Epithelial cell of proximal tubule (primary cell): Measurements from ENCODE around the gene TRAF7. TPM values are rescaled to one million over a fixed set of nuclear protein-coding genes. Genes with fewer than 3 reads are reported as not detected.

Experiments
- DNase-seq: peaks from one replicate; pipeline ENCODE4 v3.0.0-alpha.2; 2011; ENCODE audit warnings: low read depth
- H3K4me3 ChIP-seq: 2 replicates; pipeline ENCODE4 v1.5.1; 2011; ENCODE audit warnings: low read depth, mild to moderate bottlenecking, low read length
- total RNA-seq: library from RNA; depleted of rRNA; stranded (reverse); fragments of >200 nt; gene quantifications from 2 replicates; pipeline ENCODE4 v1.2.3, GENCODE V29; 2015
- TF ChIP-seq, protein P1 (sequence below): conservative IDR thresholded peaks from 2 replicates; pipeline ENCODE4 v1.5.1; 2012; ENCODE audit warnings: low read depth, mild to moderate bottlenecking, low read length

The TRAF7 gene
- total RNA-seq, 1 donor from 2014 or later, result 48.6 TPM

DNA sequence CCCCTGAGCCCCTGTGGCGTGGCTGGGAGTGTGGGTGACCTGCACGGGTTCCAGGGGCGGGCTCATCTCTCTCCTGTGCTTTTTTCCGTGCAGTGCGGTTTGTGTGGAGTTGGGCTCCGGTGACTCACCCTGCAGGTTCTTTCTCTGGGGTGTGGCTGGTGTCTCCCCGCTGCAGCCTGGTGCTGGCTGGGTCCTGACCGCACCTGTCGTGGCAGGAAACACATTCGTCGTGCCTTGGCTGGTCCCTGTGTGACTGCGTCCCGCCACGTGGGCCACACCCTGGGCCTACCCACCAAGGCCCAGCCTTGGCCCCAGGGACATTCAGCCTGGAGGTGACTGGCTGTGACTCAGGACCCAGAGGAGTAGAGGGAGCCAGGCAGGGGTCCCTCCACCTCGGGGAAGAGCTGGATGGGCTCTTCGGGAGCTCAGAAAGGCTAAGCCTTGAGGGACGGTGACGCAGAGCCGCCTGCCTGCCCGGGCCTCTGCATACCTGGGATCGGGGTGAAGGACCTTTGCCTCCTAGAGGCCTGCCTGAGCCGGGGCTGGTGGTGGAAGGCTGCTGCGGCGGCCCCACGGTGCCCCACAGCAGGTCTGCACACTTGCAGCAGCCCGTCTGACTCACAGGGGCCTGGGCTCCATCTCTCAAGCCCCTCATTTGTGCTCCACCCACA, 7.8 kb downstream of the TRAF7 start:
- H3K4me3 ChIP-seq, result no peak overlapping the region

DNA sequence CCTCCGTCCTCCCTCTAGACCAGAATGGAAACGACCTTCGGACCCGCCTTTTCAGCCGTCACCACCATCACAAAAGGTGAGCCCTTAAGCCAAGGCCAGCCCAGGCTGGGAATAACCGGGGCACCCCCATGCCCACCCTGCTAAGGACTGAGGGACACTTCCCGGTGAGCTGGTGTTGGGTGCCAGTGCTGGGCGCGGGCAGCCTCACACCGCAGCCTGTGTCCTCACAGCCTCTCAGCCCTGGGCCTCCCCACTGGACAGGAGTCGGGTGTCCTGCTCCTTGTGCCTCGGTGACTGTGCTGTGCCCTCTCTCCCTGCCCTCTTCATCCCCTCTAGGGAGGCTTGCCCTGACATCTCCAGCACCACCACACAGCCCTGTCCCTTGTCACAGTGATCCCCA, 10.3 kb downstream of the TRAF7 start:
- DNase-seq, result no peak
- TF ChIP-seq, protein P1, sequence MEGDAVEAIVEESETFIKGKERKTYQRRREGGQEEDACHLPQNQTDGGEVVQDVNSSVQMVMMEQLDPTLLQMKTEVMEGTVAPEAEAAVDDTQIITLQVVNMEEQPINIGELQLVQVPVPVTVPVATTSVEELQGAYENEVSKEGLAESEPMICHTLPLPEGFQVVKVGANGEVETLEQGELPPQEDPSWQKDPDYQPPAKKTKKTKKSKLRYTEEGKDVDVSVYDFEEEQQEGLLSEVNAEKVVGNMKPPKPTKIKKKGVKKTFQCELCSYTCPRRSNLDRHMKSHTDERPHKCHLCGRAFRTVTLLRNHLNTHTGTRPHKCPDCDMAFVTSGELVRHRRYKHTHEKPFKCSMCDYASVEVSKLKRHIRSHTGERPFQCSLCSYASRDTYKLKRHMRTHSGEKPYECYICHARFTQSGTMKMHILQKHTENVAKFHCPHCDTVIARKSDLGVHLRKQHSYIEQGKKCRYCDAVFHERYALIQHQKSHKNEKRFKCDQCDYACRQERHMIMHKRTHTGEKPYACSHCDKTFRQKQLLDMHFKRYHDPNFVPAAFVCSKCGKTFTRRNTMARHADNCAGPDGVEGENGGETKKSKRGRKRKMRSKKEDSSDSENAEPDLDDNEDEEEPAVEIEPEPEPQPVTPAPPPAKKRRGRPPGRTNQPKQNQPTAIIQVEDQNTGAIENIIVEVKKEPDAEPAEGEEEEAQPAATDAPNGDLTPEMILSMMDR, result no peak
- H3K4me3 ChIP-seq, result no peak overlapping the region

More for the DNA sequence above, 7.8 kb downstream of the TRAF7 start:
- DNase-seq, result no peak
- TF ChIP-seq, protein P1, result no peak

DNA sequence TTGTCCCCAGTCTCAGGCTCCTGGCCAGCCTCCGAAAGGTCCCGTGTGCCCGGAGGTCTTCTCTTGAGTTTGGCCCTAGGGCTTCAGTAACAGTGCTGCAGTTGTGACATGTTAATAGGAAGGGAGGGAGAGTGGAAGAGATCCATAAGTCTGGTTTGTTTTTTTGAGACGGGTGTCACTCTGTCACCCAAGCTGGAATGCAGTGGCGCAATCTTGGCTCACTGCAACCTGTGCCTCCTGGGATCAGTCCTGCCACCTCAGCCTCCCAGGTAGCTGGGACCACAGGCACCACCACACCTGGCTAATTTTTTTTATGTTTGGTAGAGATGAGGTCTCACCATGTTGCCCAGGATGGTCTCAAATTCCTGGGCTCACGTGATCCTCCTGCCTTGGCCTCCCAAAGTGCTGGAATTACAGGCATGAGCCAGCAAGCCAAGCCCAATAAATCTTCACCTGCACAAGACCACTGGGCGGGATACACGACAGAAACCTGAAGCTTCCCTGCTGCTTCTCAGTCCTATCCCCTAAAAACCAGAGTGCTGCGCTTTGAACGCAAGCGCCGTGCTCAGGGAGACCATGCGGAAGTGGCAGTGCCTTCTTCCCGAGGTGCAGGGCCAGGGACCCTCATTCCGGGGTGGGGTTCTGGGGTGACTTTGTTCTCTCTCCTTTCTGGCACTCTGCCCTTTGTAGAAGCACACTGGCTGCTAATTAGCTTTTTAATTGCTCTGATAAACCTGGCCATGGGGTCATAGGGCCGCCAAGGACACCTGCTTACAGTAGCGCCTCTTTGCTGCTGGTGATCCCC, 10.9 kb downstream of the TRAF7 start:
- no peak overlapping the region for H3K4me3 ChIP-seq
- TF ChIP-seq, protein P1, result no peak
- no peak for DNase-seq

DNA sequence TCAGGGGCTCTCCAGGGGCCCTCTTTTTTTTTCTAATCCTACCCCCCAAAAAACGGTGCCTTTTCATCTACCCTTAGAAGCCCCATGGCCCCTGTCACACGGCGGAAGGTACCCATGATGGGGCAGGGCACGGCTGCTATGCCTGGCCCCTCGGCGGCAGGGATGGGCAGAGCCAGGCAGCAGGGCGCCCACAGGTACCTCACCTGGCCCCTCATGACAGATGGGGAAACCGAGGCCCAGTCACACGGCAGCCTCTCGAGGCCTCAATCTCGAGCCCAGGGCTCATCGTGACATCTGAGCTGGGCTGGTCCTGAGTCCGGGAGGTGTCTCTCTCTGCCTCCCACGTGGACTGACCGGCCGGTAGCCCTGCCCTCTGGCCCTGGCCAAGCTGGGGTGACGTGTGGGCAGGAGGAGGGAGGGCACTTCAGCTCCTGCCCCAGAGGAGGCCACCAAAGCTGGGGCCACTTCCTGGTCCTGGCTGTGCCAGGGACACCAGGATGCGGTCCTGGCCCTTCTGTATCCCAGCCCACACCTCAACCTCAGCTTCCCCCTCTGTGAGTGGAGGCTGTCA, 11.6 kb downstream of the TRAF7 start:
- no peak overlapping the region for H3K4me3 ChIP-seq
- TF ChIP-seq, protein P1, result no peak
- no peak for DNase-seq

DNA sequence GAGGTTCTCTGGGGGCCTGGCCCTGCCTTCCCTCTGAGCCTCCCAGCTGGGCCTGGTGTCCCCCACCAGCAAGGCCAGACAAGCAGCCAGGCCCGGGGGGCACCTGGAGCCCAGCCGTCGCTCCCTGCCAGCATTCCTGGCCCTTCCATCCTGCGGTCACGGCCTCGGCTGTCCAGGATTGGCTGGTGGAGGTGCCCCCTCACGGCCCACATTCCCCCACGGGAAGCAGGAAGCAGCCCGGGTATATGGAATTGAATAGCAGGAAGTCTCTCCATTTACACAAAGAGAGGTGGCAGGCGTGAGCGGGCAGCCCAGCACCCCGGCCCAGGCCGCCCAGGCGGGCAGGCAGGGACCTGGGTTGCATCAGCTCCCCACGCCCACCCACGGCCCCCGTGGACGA, 14.5 kb downstream of the TRAF7 start:
- H3K4me3 ChIP-seq, result no peak overlapping the region
- no peak for DNase-seq
- TF ChIP-seq, protein P1, result no peak

DNA sequence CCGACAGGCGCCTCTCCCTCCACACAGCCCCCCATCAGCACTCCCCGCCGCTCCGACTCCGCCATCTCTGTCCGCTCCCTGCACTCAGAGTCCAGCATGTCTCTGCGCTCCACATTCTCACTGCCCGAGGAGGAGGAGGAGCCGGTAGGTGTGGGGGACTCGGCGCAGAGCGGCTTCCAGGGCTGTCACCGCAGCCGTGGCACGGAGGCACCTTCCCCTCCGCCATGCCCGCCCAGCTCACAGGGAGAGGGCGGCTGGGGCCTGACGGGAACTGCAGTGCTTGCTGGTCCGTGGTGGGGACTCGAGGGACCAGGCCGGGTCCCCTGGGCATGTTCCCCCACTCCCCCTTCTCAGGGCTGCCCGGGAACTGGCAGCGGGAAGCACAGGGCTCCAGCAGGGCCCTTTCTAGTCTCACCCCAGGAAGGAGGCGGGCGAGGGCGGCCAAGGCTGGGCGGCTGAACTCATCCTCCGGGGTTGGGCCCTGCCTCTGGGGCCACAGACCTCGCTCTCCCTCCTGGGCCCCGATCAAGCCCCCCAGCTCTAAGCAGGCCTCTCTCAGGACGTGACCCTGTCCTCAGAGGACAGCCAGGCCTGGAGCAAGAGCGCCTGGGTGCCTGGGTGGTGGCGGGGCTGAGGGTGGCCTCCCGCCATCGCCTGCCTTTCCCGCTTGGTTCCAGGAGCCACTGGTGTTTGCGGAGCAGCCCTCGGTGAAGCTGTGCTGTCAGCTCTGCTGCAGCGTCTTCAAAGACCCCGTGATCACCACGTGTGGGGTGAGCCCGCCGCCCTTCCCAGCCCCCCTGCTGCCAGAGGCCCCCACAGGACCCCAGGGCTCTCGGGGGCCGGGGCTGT, 15.2 kb downstream of the TRAF7 start:
- no peak overlapping the region for H3K4me3 ChIP-seq
- DNase-seq, result no peak
- TF ChIP-seq, protein P1, result no peak
